Activated naive CD4-positive, alpha-beta T cell treated with anti-CD3 and anti-CD28 coated beads for 36 hours (primary cell): ENCODE measurements around the gene CDKN2B-AS1. TPM values are rescaled to one million over a fixed set of nuclear protein-coding genes. Genes with fewer than 3 reads are reported as not detected.

ENCODE experiments used
- CTCF ChIA-PET: fragments of 350-600 bp; sonication (Branson Sonifier 250); formaldehyde crosslinking; loops from one replicate; lab custom pipeline; 2021; ENCODE audit warnings: antibody characterized with exemption; lab: Charles Lee
- DNase-seq: peaks from one replicate; pipeline ENCODE4 v3.0.0-alpha.2; 2020
- H3K27ac Mint-ChIP-seq: one replicate; pipeline ENCODE4 v1.8.0; 2021; ENCODE audit warnings: mild to moderate bottlenecking, mixed read lengths
- H3K27me3 Mint-ChIP-seq: one replicate; pipeline ENCODE4 v1.8.0; 2021; ENCODE audit warnings: low read depth, mixed read lengths
- H3K36me3 Mint-ChIP-seq: one replicate; pipeline ENCODE4 v1.8.0; 2021; ENCODE audit warnings: low read depth, mixed read lengths
- H3K4me1 Mint-ChIP-seq: one replicate; pipeline ENCODE4 v1.8.0; 2021; ENCODE audit warnings: low read depth, mixed read lengths
- H3K4me3 Mint-ChIP-seq: one replicate; pipeline ENCODE4 v1.8.0; 2021; ENCODE audit warnings: mild to moderate bottlenecking, moderate library complexity, mixed read lengths
- H3K9me3 Mint-ChIP-seq: one replicate; pipeline ENCODE4 v1.8.0; 2021; ENCODE audit warnings: mixed read lengths
- intact Hi-C: fragments of 100-400 bp; cut with micrococcal nuclease; formaldehyde crosslinking; loops from one replicate; pipeline ENCODE4 v1.15.1; 2023
- total RNA-seq, 2 experiments: library from RNA; stranded (reverse); gene quantifications; one replicate each; pipeline ENCODE4 v1.2.3, GENCODE V29; 2021

The CDKN2B-AS1 gene
- total RNA-seq, 2 experiments from 2014 or later: 0.24 TPM; not detected in 1

- no peak for DNase-seq
- H3K27ac Mint-ChIP-seq: no peak overlapping the region
- no peaks in the 10 kb centered on the region for H3K36me3 Mint-ChIP-seq
- no peaks in the 10 kb centered on the region for H3K9me3 Mint-ChIP-seq
- peaks cover 21% of the 10 kb centered on the region for H3K4me1 Mint-ChIP-seq
- intact Hi-C loops: no loop called here
- CTCF ChIA-PET: interaction anchor here (1.2 kb wide), 1 partner anchor 58 kb away, joined by 3 read pairs; the partner anchor contains the start of gene CDKN2B
- peaks cover 14% of the 10 kb centered on the region for H3K27me3 Mint-ChIP-seq
- no peak overlapping the region for H3K4me3 Mint-ChIP-seq
These were observed 72.6 kb downstream of the CDKN2B-AS1 start for GRCh38 chr9:22067196-22067595.

GRCh38 chr9:22068369-22068768, 73.8 kb downstream of the CDKN2B-AS1 start:
- H3K4me3 Mint-ChIP-seq: no peak overlapping the region
- no peaks in the 10 kb centered on the region for H3K9me3 Mint-ChIP-seq
- H3K36me3 Mint-ChIP-seq: no peaks in the 10 kb centered on the region
- H3K4me1 Mint-ChIP-seq: peaks cover 28% of the 10 kb centered on the region
- no peak for DNase-seq
- H3K27ac Mint-ChIP-seq: no peak overlapping the region
- CTCF ChIA-PET: no interaction called here
- peaks cover 16% of the 10 kb centered on the region for H3K27me3 Mint-ChIP-seq
- intact Hi-C loops: no loop called here

- no peak overlapping the region for H3K4me3 Mint-ChIP-seq
- intact Hi-C loops: no loop called here
- no peaks in the 10 kb centered on the region for H3K36me3 Mint-ChIP-seq
- H3K27ac Mint-ChIP-seq: no peak overlapping the region
- peaks cover 27% of the 10 kb centered on the region for H3K27me3 Mint-ChIP-seq
- no peak for DNase-seq
- CTCF ChIA-PET: no interaction called here
- peaks cover 27% of the 10 kb centered on the region for H3K4me1 Mint-ChIP-seq
- H3K9me3 Mint-ChIP-seq: no peaks in the 10 kb centered on the region
These were observed 78.8 kb downstream of the CDKN2B-AS1 start for GRCh38 chr9:22073349-22073748.

- CTCF ChIA-PET: interaction anchor here (0.6 to 2.6 kb wide), 4 partner anchors 13 to 187 kb away, joined by 3 to 7 read pairs (median 4); no protein-coding TSS in a partner anchor
- H3K36me3 Mint-ChIP-seq: no peaks in the 10 kb centered on the region
- H3K27me3 Mint-ChIP-seq: peaks cover 36% of the 10 kb centered on the region
- DNase-seq: no peak
- peaks cover 41% of the 10 kb centered on the region for H3K4me1 Mint-ChIP-seq
- no peak overlapping the region for H3K27ac Mint-ChIP-seq
- no peak overlapping the region for H3K4me3 Mint-ChIP-seq
- no peaks in the 10 kb centered on the region for H3K9me3 Mint-ChIP-seq
- intact Hi-C loops: no loop called here
These were observed 83.5 kb downstream of the CDKN2B-AS1 start for GRCh38 chr9:22078081-22078480.

GRCh38 chr9:22079873-22080341, 85.3 kb downstream of the CDKN2B-AS1 start:
- peak; percentile 84 for DNase-seq
- Mint-ChIP-seq H3K36me3 (no peaks in the 10 kb centered on the region), H3K9me3 (no peaks in the 10 kb centered on the region), H3K27me3 (peaks cover 50% of the 10 kb centered on the region), H3K4me1 (peaks cover 33% of the 10 kb centered on the region), H3K4me3 (no peak overlapping the region), H3K27ac (no peak overlapping the region)
- CTCF ChIA-PET: interaction anchor here (0.7 to 2.6 kb wide), 13 partner anchors 9 to 161 kb away, joined by 3 to 12 read pairs (median 4); partner anchors contain the start of gene CDKN2B
- intact Hi-C loops: loop anchor here (1.0 to 5.0 kb wide), 18 partner anchors 15 to 1049 kb away; partner anchors contain the start of genes CDKN2A, CDKN2B, CDKN2B-AS1 and HACD4

GRCh38 chr9:22084336-22085035, 89.9 kb downstream of the CDKN2B-AS1 start:
- Mint-ChIP-seq H3K4me3 (no peak overlapping the region), H3K9me3 (no peaks in the 10 kb centered on the region), H3K27ac (no peak overlapping the region), H3K4me1 (peaks cover 11% of the 10 kb centered on the region), H3K27me3 (peaks cover 39% of the 10 kb centered on the region), H3K36me3 (no peaks in the 10 kb centered on the region)
- DNase-seq: no peak
- intact Hi-C loops: loop anchor here (5.0 kb wide), 1 partner anchor 457 kb away; no protein-coding TSS in a partner anchor
- CTCF ChIA-PET: no interaction called here

GRCh38 chr9:22088053-22088716, 93.6 kb downstream of the CDKN2B-AS1 start:
- no peaks in the 10 kb centered on the region for H3K4me1 Mint-ChIP-seq
- H3K4me3 Mint-ChIP-seq: no peak overlapping the region
- intact Hi-C loops: no loop called here
- H3K9me3 Mint-ChIP-seq: peaks cover 7% of the 10 kb centered on the region
- H3K36me3 Mint-ChIP-seq: peaks cover 3% of the 10 kb centered on the region
- CTCF ChIA-PET: no interaction called here
- DNase-seq: no peak
- no peak overlapping the region for H3K27ac Mint-ChIP-seq
- H3K27me3 Mint-ChIP-seq: peaks cover 38% of the 10 kb centered on the region

- H3K27me3 Mint-ChIP-seq: peaks cover 36% of the 10 kb centered on the region
- no peak overlapping the region for H3K27ac Mint-ChIP-seq
- intact Hi-C loops: no loop called here
These were observed 94.1 kb downstream of the CDKN2B-AS1 start for GRCh38 chr9:22088717-22089061.

GRCh38 chr9:22097707-22098106, 103.1 kb downstream of the CDKN2B-AS1 start:
- DNase-seq: no peak
- intact Hi-C loops: no loop called here
- peaks cover 2% of the 10 kb centered on the region for H3K36me3 Mint-ChIP-seq
- CTCF ChIA-PET: no interaction called here
- no peaks in the 10 kb centered on the region for H3K9me3 Mint-ChIP-seq
- H3K4me1 Mint-ChIP-seq: peaks cover 2% of the 10 kb centered on the region
- peaks cover 26% of the 10 kb centered on the region for H3K27me3 Mint-ChIP-seq
- no peak overlapping the region for H3K27ac Mint-ChIP-seq
- H3K4me3 Mint-ChIP-seq: no peak overlapping the region

More at GRCh38 chr9:22088717-22089061, 94.1 kb downstream of the CDKN2B-AS1 start:
- no peak for DNase-seq
- no peaks in the 10 kb centered on the region for H3K4me1 Mint-ChIP-seq
- no peak overlapping the region for H3K4me3 Mint-ChIP-seq
- H3K36me3 Mint-ChIP-seq: peaks cover 3% of the 10 kb centered on the region
- H3K9me3 Mint-ChIP-seq: peaks cover 7% of the 10 kb centered on the region
- CTCF ChIA-PET: no interaction called here

GRCh38 chr9:22098643-22099332, 104.2 kb downstream of the CDKN2B-AS1 start:
- intact Hi-C loops: no loop called here
- Mint-ChIP-seq H3K9me3 (no peaks in the 10 kb centered on the region), H3K4me3 (no peak overlapping the region), H3K27me3 (peaks cover 19% of the 10 kb centered on the region), H3K36me3 (peaks cover 2% of the 10 kb centered on the region), H3K4me1 (peaks cover 2% of the 10 kb centered on the region), H3K27ac (no peak overlapping the region)
- CTCF ChIA-PET: no interaction called here
- DNase-seq: no peak

- CTCF ChIA-PET: no interaction called here
These were observed 106.0 kb downstream of the CDKN2B-AS1 start for GRCh38 chr9:22100626-22101025.

More at GRCh38 chr9:22100626-22101025, 106.0 kb downstream of the CDKN2B-AS1 start:
- intact Hi-C loops: no loop called here
- Mint-ChIP-seq H3K27ac (no peak overlapping the region), H3K4me1 (peaks cover 7% of the 10 kb centered on the region), H3K36me3 (no peaks in the 10 kb centered on the region), H3K27me3 (peaks cover 19% of the 10 kb centered on the region), H3K9me3 (no peaks in the 10 kb centered on the region), H3K4me3 (no peak overlapping the region)
- DNase-seq: no peak
